GM19239 (cell line): ENCODE measurements around the gene REEP1.
A peak's percentile ranks its signal among the peaks of the same experiment; 100 is the strongest.
"Not testable (repeated sequence)": the region's sequence is repeated elsewhere in the genome, so short reads cannot be mapped to it uniquely, and the experiment has no call there.

Source experiments
- DNase-seq: peaks from one replicate; pipeline ENCODE4 v3.0.0; 2011; ENCODE audit warnings: low spot score; ENCODE audit not compliant: insufficient read length
- FAIRE-seq: peaks from 2 replicates; lab custom pipeline; 2011; peaks lifted over from hg19 to GRCh38; lab: Jason Lieb, UNC

The REEP1 gene

GRCh38 chr2:86230961-86231360 is 106.5 kb downstream of the REEP1 start:
- FAIRE-seq (no peak), DNase-seq (no peak)

GRCh38 chr2:86229221-86229620 is 108.2 kb downstream of the REEP1 start:
- no peak for DNase-seq
- FAIRE-seq = no peak

- not testable (repeated sequence) for DNase-seq, FAIRE-seq
Measured at GRCh38 chr2:86228574-86228973, 108.9 kb downstream of the REEP1 start.

GRCh38 chr2:86227685-86228084 is 109.7 kb downstream of the REEP1 start:
- DNase-seq (no peak), FAIRE-seq (no peak)

GRCh38 chr2:86226636-86227520 is 110.5 kb downstream of the REEP1 start:
- FAIRE-seq (no peak), DNase-seq (no peak)

- DNase-seq (no peak), FAIRE-seq (peak; percentile 71)
Measured at GRCh38 chr2:86226070-86226469, 111.4 kb downstream of the REEP1 start.

- peak; percentile 64 for DNase-seq
- peak; percentile 91 for FAIRE-seq
Measured at GRCh38 chr2:86225581-86225980, 111.8 kb downstream of the REEP1 start.

GRCh38 chr2:86224645-86225355 is 112.6 kb downstream of the REEP1 start:
- DNase-seq (no peak), FAIRE-seq (no peak)

GRCh38 chr2:86223927-86224560 is 113.4 kb downstream of the REEP1 start:
- no peak for FAIRE-seq

GRCh38 chr2:86223140-86223926 is 114.1 kb downstream of the REEP1 start:
- DNase-seq (no peak), FAIRE-seq (no peak)

More at GRCh38 chr2:86223927-86224560, 113.4 kb downstream of the REEP1 start:
- no peak for DNase-seq

GRCh38 chr2:86221066-86221684 is 116.3 kb downstream of the REEP1 start:
- no peak for DNase-seq
- FAIRE-seq = no peak

GRCh38 chr2:86219896-86220295 is 117.5 kb downstream of the REEP1 start:
- DNase-seq (no peak), FAIRE-seq (no peak)

- FAIRE-seq (no peak), DNase-seq (no peak)
Measured at GRCh38 chr2:86218124-86218523, 119.3 kb downstream of the REEP1 start.

- no peak for FAIRE-seq
- DNase-seq = no peak
Measured at GRCh38 chr2:86216575-86217555, 120.6 kb downstream of the REEP1 start.

- FAIRE-seq = no peak
- DNase-seq = no peak
Measured at GRCh38 chr2:86214503-86214832, 123.0 kb downstream of the REEP1 start.

- DNase-seq (no peak), FAIRE-seq (no peak)
Measured at GRCh38 chr2:86213699-86214502, 123.5 kb downstream of the REEP1 start.

- no peak for DNase-seq
- no peak for FAIRE-seq
Measured at GRCh38 chr2:86213056-86213455, 124.4 kb downstream of the REEP1 start.

- no peak for DNase-seq
- no peak for FAIRE-seq
Measured at GRCh38 chr2:86211796-86212188, 125.6 kb downstream of the REEP1 start.
